ENCODE results near the gene ZNF431. TPM values are rescaled to one million over a fixed set of nuclear protein-coding genes. Genes with fewer than 3 reads are reported as not detected.

ZNF431 gene
- total and polyA plus RNA-seq, 2 of the 8 experiments (the other 6 are each of a cell fraction or from before 2014, with no cell fraction given): 6.7 to 43.2 TPM

DNA sequence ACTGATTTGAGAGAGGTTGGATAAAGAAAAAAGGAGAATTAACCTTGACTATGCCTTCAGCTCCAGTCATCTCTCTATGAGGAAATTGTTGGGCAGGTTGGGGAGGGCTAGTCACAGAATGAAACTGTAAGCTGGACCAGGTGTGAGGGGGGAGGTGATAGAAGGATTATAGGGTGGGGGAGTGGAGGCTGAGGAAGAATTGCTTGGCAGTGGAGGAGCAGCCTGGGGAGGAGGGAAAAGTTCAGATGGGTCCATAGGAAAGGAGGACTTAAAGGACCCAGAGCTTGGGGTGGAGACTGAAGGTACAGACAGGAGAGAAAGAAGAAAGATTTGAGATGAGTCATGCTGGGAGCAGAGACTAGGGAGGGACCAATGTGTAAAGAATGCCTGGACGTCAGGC is 8.2 kb upstream of the ZNF431 start:
- H3K36me3 ChIP-seq (ENCODE audit: control insufficient read depth in 2 of 4, insufficient read depth in 4 of 4, low read length in 3 of 4): no peaks in the 10 kb centered on the region
- WGBS, 2 experiments (ENCODE audit: extremely low coverage in 1 of 2, insufficient coverage in 1 of 2, insufficient read length in 1 of 2, insufficient replicate concordance in 2 of 2, low coverage in 1 of 2, low lambda C conversion rate in 2 of 2, missing lambda C conversion rate in 1 of 2): 90% methylated on average over 1 of the region's 1 CpG; no CpG with 5 or more reads in 1 of the 2 experiments
- H2BK12ac ChIP-seq (ENCODE audit: low read depth, low read length): no peak overlapping the region
- H3K4me2 ChIP-seq (ENCODE audit: insufficient read depth in 1 of 2, low read depth in 2 of 2, low read length in 2 of 2): no peak overlapping the region
- no peaks in the 10 kb centered on the region for H3K27me3 ChIP-seq (replicated peaks in 1 of 4; ENCODE audit: control insufficient read depth in 3 of 4, extremely low read depth in 1 of 4, insufficient read depth in 3 of 4, low read length in 3 of 4)
- no peak overlapping the region for H2AK5ac ChIP-seq (ENCODE audit: low read depth, low read length)
- no peaks in the 10 kb centered on the region for H3K9me3 ChIP-seq (ENCODE audit: insufficient read depth in 2 of 2, low read depth in 1 of 2, low read length in 1 of 2)
- no peak overlapping the region for H3K27ac ChIP-seq (ENCODE audit: low read depth, low read length)
- H2BK15ac ChIP-seq (ENCODE audit: low read length): no peak overlapping the region
- no peak overlapping the region for H2BK20ac ChIP-seq (ENCODE audit: low read length)
- ChIA-PET POLR2A (ENCODE audit: partially characterized antibody) (interaction anchor here (0.8 kb wide), 1 partner anchor 9 kb away, joined by 4 read pairs; no protein-coding TSS in a partner anchor), CTCF (ENCODE audit: partially characterized antibody) (no interaction called here)
- H4K20me1 ChIP-seq (replicated peaks in 1 of 2; ENCODE audit: control insufficient read depth in 1 of 2, insufficient read depth in 2 of 2, low read length in 2 of 2): no peaks in the 10 kb centered on the region
- no peak overlapping the region for H2AFZ ChIP-seq (ENCODE audit: low read length)
- no peaks in the 10 kb centered on the region for H3K23me2 ChIP-seq (ENCODE audit: low read depth, low read length)
- no peaks in the 10 kb centered on the region for H3K79me2 ChIP-seq (ENCODE audit: control insufficient read depth in 1 of 2, insufficient read depth in 2 of 2, low read length in 2 of 2)
- no peak overlapping the region for H3K4ac ChIP-seq (replicated peaks; ENCODE audit: insufficient read length, low read depth, low read length)
- no peak overlapping the region for H3K18ac ChIP-seq (ENCODE audit: extremely low read depth, low read length)
- no peaks in the 10 kb centered on the region; a peak in 1 of 7 replicates for H3K4me1 ChIP-seq (replicated peaks in 1 of 4; ENCODE audit: control insufficient read depth in 3 of 4, insufficient read depth in 4 of 4, low read length in 3 of 4)
- no peak overlapping the region for H3K23ac ChIP-seq (ENCODE audit: insufficient read length)
- no peak overlapping the region for H3K4me3 ChIP-seq (ENCODE audit: extremely low read depth in 1 of 4, insufficient read depth in 2 of 4, low read depth in 3 of 4, low read length in 4 of 4)
- FAIRE-seq (no peak), DNase-seq (ENCODE audit: low read depth in 1 of 2, low spot score in 2 of 2) (no peak)
- H3K14ac ChIP-seq (ENCODE audit: insufficient read length): no peak overlapping the region
- H3K9ac ChIP-seq (replicated peaks in 1 of 4; ENCODE audit: extremely low read depth in 1 of 4, low read depth in 3 of 4, low read length in 3 of 4): no peak overlapping the region
- no peak overlapping the region for H3K56ac ChIP-seq (replicated peaks; ENCODE audit: insufficient read length, low read depth, low read length)
- H2BK5ac ChIP-seq (ENCODE audit: low read depth, low read length): no peak overlapping the region
- H4K5ac ChIP-seq (ENCODE audit: insufficient read length, low read depth, low read length): no peak overlapping the region
- no peaks in the 10 kb centered on the region for H3K79me1 ChIP-seq (ENCODE audit: low read depth, low read length)
- no peak overlapping the region for H2BK120ac ChIP-seq (replicated peaks; ENCODE audit: low read depth, low read length)
- no peak overlapping the region for H4K8ac ChIP-seq (ENCODE audit: extremely low read depth, insufficient read depth, low read length)
- H4K91ac ChIP-seq (replicated peaks; ENCODE audit: insufficient read length, low read length): no peak overlapping the region
- TF ChIP-seq KDM1A (IDR thresholded peaks at IDR 0.05; ENCODE audit: borderline replicate concordance, low read length) (no peak), ASH2L (IDR thresholded peaks at IDR 0.05; ENCODE audit: low read length) (no peak), KDM5A (IDR thresholded peaks at IDR 0.05; ENCODE audit: low read length) (no peak), MAFK (IDR thresholded peaks at IDR 0.05; ENCODE audit: low read depth, low read length) (no peak), POLR2AphosphoS5 (IDR thresholded peaks at IDR 0.05; ENCODE audit: low read depth, low read length) (no peak), NRF1 (IDR thresholded peaks at IDR 0.05; ENCODE audit: low read depth, low read length) (no peak), SIN3A (conservative IDR thresholded peaks at IDR 0.05 in 1 of 2, IDR thresholded peaks at IDR 0.05 in 1 of 2; ENCODE audit: low read depth in 1 of 2, low read length in 2 of 2) (no peak), RFX5 (IDR thresholded peaks at IDR 0.05; ENCODE audit: borderline replicate concordance, low read depth, low read length) (no peak), HDAC6 (IDR thresholded peaks at IDR 0.05; ENCODE audit: low read depth, low read length) (no peak), PHF8 (conservative IDR thresholded peaks at IDR 0.05; ENCODE audit: low read depth, low read length) (no peak), EP300 (IDR thresholded peaks at IDR 0.05; ENCODE audit: borderline replicate concordance in 1 of 2, low read depth in 2 of 2, low read length in 2 of 2) (no peak), TAF7 (optimal IDR thresholded peaks at IDR 0.05; ENCODE audit: borderline replicate concordance, low read depth, low read length) (no peak), SP2 (IDR thresholded peaks at IDR 0.05; ENCODE audit: low read length) (no peak), CREB1 (IDR thresholded peaks at IDR 0.05) (no peak)
- TF ChIP-seq, protein P1, sequence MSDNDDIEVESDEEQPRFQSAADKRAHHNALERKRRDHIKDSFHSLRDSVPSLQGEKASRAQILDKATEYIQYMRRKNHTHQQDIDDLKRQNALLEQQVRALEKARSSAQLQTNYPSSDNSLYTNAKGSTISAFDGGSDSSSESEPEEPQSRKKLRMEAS (IDR thresholded peaks at IDR 0.05): no peak
